A673 (cell line): ENCODE data around the gene ZC4H2.

ENCODE experiments used
- EZH2 ChIP-seq: fragments of 200-600 bp; sonication (generic); IDR thresholded peaks from 2 replicates; pipeline ENCODE4 v1.6.1; 2017; ENCODE audit warnings: borderline replicate concordance, low read depth, mild to moderate bottlenecking, mixed read lengths, antibody characterized with exemption, low read length; ENCODE audit not compliant: poor library complexity, severe bottlenecking
- TF ChIP-seq, protein P1 (sequence below): fragments of 300-800, 200-600 bp; sonication (generic); conservative IDR thresholded peaks from 2 replicates; pipeline ENCODE4 v1.5.1; 2017; ENCODE audit warnings: low read depth, mild to moderate bottlenecking, antibody characterized with exemption, low read length, moderate library complexity, mixed read lengths

- TF ChIP-seq, protein P1, sequence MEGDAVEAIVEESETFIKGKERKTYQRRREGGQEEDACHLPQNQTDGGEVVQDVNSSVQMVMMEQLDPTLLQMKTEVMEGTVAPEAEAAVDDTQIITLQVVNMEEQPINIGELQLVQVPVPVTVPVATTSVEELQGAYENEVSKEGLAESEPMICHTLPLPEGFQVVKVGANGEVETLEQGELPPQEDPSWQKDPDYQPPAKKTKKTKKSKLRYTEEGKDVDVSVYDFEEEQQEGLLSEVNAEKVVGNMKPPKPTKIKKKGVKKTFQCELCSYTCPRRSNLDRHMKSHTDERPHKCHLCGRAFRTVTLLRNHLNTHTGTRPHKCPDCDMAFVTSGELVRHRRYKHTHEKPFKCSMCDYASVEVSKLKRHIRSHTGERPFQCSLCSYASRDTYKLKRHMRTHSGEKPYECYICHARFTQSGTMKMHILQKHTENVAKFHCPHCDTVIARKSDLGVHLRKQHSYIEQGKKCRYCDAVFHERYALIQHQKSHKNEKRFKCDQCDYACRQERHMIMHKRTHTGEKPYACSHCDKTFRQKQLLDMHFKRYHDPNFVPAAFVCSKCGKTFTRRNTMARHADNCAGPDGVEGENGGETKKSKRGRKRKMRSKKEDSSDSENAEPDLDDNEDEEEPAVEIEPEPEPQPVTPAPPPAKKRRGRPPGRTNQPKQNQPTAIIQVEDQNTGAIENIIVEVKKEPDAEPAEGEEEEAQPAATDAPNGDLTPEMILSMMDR = no peak
- TF ChIP-seq EZH2 = no peak
Measured at GRCh38 chrX:64925480-64925879, 50.8 kb downstream of the ZC4H2 start.
